Skin of body (tissue), 2 donors: ENCODE results near the gene CD180. TPM values are rescaled to one million over a fixed set of nuclear protein-coding genes. Genes with fewer than 3 reads are reported as not detected.
A peak's percentile ranks its signal among the peaks of the same experiment; 100 is the strongest.

Experiments used
- DNase-seq: peaks from one replicate; lab custom pipeline; 2025; lab: John Stamatoyannopoulos, UW
- total RNA-seq: library from RNA; depleted of rRNA; stranded (reverse); fragments of >200 nt; gene quantifications from one replicate; pipeline ENCODE4 v1.2.3, GENCODE V29; 2014

CD180 gene
- total RNA-seq, 1 donor from 2014 or later = 1.2 TPM

GRCh38 chr5:67214036-67214435 is 17.4 kb upstream of the CD180 start:
- no peak for DNase-seq

GRCh38 chr5:67211926-67212325 is 15.3 kb upstream of the CD180 start:
- DNase-seq = no peak

DNA sequence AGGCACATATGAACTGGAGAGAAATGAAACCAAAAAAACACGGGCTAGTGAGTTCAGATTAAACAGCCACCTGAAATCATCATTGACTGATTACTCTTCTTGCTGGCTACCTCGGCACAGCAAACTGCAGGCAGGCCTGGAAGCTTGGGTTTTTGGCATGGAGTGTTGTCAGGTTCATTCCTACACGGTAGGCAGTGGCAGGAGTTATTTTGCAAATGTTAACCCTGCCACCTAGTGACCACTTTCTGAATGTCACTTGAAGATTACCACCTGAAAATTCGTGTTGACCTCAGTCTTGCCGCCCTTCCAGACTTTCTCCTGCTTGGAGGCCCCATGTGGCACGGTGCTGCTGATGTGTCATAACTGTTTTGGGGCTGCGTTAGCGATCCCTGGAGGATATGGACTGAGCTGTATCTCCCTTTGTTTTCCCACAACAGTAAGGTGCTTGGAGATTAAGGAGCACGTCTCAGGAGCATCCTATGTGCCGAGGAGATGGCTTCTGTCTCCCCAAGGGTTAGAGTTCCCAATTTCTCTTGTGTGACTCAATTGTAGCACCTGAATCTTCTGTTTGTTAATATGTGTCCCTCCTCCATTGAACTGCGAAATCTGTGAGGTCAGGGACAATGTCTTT is 12.7 kb upstream of the CD180 start:
- peak; percentile 70 for DNase-seq

GRCh38 chr5:67208403-67208802 is 11.8 kb upstream of the CD180 start:
- DNase-seq = no peak

GRCh38 chr5:67206929-67207328 is 10.3 kb upstream of the CD180 start:
- DNase-seq = no peak

GRCh38 chr5:67206461-67206860 is 9.9 kb upstream of the CD180 start:
- DNase-seq = no peak

GRCh38 chr5:67205981-67206380 is 9.4 kb upstream of the CD180 start:
- no peak for DNase-seq

GRCh38 chr5:67204821-67205220 is 8.2 kb upstream of the CD180 start:
- no peak for DNase-seq

- no peak for DNase-seq
Observed at GRCh38 chr5:67203701-67204074, 7.1 kb upstream of the CD180 start.

GRCh38 chr5:67202828-67203227 is 6.2 kb upstream of the CD180 start:
- no peak for DNase-seq

- DNase-seq = no peak
Observed at GRCh38 chr5:67201897-67202549, 5.4 kb upstream of the CD180 start.

DNA sequence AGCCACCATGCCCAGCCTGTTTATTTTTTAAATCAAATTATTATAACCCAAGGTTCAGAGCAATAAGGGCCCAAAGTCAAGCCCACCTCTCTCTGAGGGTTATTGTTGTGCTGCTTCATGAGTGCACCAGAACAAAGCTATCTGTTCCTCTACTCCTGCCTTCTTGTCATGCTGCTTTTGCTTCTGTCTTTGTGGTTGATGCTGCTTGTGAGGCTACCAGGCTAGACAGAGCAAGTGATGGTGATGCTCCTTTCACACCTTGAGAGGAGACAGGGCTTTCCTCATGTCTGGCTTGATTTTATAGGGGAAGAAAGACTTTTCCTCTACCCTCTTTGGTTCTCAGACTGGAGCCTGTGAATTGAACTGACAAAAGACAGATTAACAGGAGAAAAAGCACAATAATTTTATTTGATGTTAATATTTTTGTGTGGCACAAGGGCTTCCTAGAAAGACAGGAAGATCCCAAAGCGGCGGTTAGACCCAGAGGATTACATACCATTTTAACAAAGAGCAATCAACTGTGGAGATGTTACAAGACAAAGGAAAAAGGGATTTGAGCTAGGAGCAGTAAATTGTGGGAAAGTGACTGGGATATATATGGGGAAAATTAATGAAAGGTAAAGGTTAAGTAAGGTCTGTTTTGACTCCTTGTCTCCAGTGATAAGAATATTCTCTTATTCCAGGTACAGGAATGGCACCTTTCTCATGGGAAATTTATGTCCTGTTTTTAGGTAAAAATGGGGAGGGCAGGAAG is 4.4 kb upstream of the CD180 start:
- DNase-seq = no peak

GRCh38 chr5:67199859-67200258 is 3.3 kb upstream of the CD180 start:
- no peak for DNase-seq

- DNase-seq = no peak
Observed at GRCh38 chr5:67198917-67199316, 2.3 kb upstream of the CD180 start.

DNA sequence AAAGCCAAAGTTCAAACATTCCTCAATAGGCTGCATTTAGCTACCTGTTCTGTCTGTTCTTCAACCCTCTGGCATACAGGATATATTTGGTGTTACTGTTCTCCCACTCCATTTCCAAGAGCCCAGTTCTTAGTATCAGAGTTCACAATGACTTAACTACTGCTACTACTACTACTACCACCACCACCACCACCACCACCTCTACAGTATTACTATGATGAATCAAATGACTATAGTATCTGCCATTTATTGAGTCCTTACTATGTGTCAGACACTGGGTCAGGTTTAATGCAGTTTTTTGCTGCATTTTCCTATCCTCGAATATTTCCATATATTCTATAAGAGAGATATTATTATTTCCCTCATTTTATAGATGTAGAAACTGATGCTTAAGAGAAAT is 937 bp upstream of the CD180 start:
- no peak for DNase-seq

DNA sequence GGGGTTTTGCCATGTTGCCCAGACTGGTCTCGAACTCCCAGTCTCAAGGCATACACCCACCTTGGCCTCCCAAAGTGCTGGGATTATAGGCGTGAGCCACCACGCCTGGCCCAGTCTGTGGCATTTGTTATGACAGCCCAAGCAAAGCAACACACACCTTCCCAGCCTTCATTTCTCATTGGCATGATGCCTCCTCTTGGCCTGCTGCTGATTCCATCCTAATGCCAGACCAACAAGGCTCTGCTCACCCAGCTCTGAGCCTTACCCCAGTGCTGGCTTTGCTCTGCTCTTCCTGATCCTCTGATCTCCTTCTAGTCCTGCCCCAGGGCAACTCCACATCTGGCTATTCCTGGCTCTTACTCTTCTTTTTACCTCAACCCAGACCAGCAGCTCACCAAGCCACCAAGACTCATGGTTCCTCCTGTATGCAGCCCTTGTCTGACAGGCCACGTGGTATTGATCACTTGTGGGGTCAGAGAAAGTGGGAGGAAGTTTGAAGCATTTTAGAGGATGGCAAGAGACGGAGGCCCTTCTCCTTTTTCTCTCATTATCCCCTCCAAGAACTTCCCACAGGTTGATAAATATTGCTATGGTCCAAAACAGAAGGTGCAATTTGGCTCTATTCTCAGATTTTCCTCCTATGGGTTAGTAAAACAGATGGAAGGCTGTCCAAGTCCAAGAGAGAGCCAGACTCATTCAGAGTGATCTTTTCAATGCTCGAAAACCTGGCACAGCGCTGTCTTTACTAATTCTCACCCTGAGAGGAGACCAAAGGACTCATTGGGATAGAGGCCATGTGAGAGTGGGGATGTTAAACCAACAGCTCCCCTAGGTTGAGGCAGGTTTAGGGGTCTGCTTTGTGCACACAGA is 958 bp downstream of the CD180 start:
- DNase-seq = no peak

- DNase-seq = no peak
Observed at GRCh38 chr5:67194166-67194565, 2.4 kb downstream of the CD180 start.

GRCh38 chr5:67193439-67193807 is 3.2 kb downstream of the CD180 start:
- no peak for DNase-seq

DNA sequence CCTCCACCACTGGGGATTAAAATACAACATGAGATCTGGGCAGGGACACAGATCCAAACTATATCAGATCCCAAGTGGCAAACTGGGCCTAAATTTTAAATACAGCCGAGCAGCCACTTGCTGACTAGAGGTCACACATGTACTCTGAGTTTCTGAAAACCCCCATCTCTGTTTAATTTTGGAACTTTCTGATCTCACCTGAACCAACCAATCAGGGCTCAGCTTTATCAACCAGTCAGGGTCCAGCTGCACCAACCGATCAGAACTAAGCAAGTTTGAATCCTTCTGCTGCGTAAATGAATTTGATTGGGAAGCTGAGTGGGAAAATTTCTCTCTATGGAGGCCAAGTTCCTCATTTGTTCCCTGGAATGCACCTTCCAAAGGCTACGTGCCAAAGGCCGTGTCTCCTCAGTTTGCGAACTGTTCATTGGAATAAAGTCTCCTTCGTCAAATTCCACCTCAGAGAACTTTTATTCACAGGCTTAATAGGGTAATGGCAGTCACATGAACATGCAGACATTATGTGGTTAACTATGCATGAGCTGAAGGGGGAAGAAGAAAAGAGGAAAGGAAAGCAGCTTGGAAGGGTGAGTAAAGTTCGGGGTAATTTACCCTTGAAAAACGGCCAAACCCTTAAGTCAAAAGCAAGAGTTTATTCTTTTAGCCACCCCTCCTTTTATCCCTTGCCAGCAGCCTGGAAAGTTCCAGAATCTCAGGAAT is 3.7 kb downstream of the CD180 start:
- DNase-seq = no peak

DNA sequence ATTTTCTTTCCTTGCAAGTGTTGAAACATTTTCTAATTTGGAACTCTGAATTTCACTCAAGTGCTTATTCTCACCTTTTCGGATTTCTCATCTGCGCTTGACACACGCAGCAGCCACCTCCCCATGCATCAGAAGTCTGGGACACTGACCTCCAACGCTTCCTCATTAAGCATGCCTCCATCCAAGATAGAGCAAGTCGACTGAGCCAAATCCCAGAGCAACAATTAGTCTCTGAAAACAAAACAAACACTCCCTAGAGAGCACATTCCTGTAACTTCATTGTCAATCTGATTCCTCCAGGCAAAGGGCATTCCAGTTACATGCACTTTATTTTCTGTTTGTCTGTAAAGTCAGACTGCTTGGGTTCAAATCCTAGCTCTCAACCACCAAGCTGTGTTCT is 5.7 kb downstream of the CD180 start:
- no peak for DNase-seq

- no peak for DNase-seq
Observed at GRCh38 chr5:67190410-67190809, 6.2 kb downstream of the CD180 start.
